ENCODE measurements around the gene OPA1. TPM values are rescaled to one million over a fixed set of nuclear protein-coding genes. Genes with fewer than 3 reads are reported as not detected.

OPA1 gene
- total and polyA plus RNA-seq, 2 of the 13 experiments (the other 11 are each of a cell fraction or from before 2014, with no cell fraction given): 26.7 to 78.5 TPM

GRCh38 chr3:193744048-193744821 is 151.2 kb downstream of the OPA1 start (continued):
- TF ChIP-seq, protein P1, sequence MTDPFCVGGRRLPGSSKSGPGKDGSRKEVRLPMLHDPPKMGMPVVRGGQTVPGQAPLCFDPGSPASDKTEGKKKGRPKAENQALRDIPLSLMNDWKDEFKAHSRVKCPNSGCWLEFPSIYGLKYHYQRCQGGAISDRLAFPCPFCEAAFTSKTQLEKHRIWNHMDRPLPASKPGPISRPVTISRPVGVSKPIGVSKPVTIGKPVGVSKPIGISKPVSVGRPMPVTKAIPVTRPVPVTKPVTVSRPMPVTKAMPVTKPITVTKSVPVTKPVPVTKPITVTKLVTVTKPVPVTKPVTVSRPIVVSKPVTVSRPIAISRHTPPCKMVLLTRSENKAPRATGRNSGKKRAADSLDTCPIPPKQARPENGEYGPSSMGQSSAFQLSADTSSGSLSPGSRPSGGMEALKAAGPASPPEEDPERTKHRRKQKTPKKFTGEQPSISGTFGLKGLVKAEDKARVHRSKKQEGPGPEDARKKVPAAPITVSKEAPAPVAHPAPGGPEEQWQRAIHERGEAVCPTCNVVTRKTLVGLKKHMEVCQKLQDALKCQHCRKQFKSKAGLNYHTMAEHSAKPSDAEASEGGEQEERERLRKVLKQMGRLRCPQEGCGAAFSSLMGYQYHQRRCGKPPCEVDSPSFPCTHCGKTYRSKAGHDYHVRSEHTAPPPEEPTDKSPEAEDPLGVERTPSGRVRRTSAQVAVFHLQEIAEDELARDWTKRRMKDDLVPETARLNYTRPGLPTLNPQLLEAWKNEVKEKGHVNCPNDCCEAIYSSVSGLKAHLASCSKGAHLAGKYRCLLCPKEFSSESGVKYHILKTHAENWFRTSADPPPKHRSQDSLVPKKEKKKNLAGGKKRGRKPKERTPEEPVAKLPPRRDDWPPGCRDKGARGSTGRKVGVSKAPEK (CRISPR knock-in tag; IDR thresholded peaks at IDR 0.05; ENCODE audit: borderline replicate concordance): peak; percentile 69
- peak; percentile 86; the same call in 1 of the 2 replicates for TF ChIP-seq ZNF775 (CRISPR knock-in tag; IDR thresholded peaks at IDR 0.05; ENCODE audit: borderline replicate concordance)
- TF ChIP-seq ZNF589 (CRISPR knock-in tag; conservative IDR thresholded peaks at IDR 0.05): no peak
- no peak for TF ChIP-seq HNRNPH1 (optimal IDR thresholded peaks at IDR 0.05; ENCODE audit: low read depth, low read length)
- no peak for TF ChIP-seq ZNF672 (CRISPR knock-in tag; IDR thresholded peaks at IDR 0.05)
- TF ChIP-seq TFE3 (CRISPR knock-in tag; IDR thresholded peaks at IDR 0.05): peak; percentile 98
- TF ChIP-seq RFX3 (CRISPR knock-in tag; IDR thresholded peaks at IDR 0.05): no peak
- 0 out of 2 replicates have a peak, but pooled peaks have one; percentile 41 for TF ChIP-seq ZNF33B (CRISPR knock-in tag; IDR thresholded peaks at IDR 0.05)
- TF ChIP-seq MTF1 (CRISPR knock-in tag; IDR thresholded peaks at IDR 0.05): no peak
- no peak for TF ChIP-seq ZNF879 (CRISPR knock-in tag; IDR thresholded peaks at IDR 0.05)
- peak; percentile 75; the same call in 1 of the 2 replicates for TF ChIP-seq ZNF619 (CRISPR knock-in tag; IDR thresholded peaks at IDR 0.05)
- no peak for TF ChIP-seq ZNF30 (CRISPR knock-in tag; IDR thresholded peaks at IDR 0.05)
- no peak; the same call in 1 of the 2 replicates for TF ChIP-seq SNAPC2 (CRISPR knock-in tag; IDR thresholded peaks at IDR 0.05)
- no peak for TF ChIP-seq HES4 (CRISPR knock-in tag; IDR thresholded peaks at IDR 0.05; ENCODE audit: borderline replicate concordance)
- TF ChIP-seq CREM (IDR thresholded peaks at IDR 0.05): peak; percentile 87
- TF ChIP-seq CREM (CRISPR knock-in tag; IDR thresholded peaks at IDR 0.05): no peak
- TF ChIP-seq, protein P2, sequence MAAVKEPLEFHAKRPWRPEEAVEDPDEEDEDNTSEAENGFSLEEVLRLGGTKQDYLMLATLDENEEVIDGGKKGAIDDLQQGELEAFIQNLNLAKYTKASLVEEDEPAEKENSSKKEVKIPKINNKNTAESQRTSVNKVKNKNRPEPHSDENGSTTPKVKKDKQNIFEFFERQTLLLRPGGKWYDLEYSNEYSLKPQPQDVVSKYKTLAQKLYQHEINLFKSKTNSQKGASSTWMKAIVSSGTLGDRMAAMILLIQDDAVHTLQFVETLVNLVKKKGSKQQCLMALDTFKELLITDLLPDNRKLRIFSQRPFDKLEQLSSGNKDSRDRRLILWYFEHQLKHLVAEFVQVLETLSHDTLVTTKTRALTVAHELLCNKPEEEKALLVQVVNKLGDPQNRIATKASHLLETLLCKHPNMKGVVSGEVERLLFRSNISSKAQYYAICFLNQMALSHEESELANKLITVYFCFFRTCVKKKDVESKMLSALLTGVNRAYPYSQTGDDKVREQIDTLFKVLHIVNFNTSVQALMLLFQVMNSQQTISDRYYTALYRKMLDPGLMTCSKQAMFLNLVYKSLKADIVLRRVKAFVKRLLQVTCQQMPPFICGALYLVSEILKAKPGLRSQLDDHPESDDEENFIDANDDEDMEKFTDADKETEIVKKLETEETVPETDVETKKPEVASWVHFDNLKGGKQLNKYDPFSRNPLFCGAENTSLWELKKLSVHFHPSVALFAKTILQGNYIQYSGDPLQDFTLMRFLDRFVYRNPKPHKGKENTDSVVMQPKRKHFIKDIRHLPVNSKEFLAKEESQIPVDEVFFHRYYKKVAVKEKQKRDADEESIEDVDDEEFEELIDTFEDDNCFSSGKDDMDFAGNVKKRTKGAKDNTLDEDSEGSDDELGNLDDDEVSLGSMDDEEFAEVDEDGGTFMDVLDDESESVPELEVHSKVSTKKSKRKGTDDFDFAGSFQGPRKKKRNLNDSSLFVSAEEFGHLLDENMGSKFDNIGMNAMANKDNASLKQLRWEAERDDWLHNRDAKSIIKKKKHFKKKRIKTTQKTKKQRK (IDR thresholded peaks at IDR 0.05; ENCODE audit: low read length): no peak
- 0 out of 2 replicates have a peak, but pooled peaks have one; percentile 61 for TF ChIP-seq SIN3A (IDR thresholded peaks at IDR 0.05; ENCODE audit: borderline replicate concordance, low read depth, low read length)
- no peak for TF ChIP-seq ZNF136 (CRISPR knock-in tag; IDR thresholded peaks at IDR 0.05; ENCODE audit: low read depth)
- TF ChIP-seq TBL1XR1 (IDR thresholded peaks at IDR 0.05; ENCODE audit: borderline replicate concordance, low read length, partially characterized antibody): peak; percentile 75
- TF ChIP-seq TBX2 (CRISPR knock-in tag; IDR thresholded peaks at IDR 0.05; ENCODE audit: borderline replicate concordance): peak; percentile 87
- TF ChIP-seq, protein P3, sequence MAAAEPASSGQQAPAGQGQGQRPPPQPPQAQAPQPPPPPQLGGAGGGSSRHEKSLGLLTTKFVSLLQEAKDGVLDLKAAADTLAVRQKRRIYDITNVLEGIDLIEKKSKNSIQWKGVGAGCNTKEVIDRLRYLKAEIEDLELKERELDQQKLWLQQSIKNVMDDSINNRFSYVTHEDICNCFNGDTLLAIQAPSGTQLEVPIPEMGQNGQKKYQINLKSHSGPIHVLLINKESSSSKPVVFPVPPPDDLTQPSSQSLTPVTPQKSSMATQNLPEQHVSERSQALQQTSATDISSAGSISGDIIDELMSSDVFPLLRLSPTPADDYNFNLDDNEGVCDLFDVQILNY (CRISPR knock-in tag; conservative IDR thresholded peaks at IDR 0.05): no peak
